Measurements from ENCODE around the gene ASTN2.
"Not testable (repeated sequence)": the region's sequence is repeated elsewhere in the genome, so short reads cannot be mapped to it uniquely, and the experiment has no call there.

ASTN2 gene

DNA sequence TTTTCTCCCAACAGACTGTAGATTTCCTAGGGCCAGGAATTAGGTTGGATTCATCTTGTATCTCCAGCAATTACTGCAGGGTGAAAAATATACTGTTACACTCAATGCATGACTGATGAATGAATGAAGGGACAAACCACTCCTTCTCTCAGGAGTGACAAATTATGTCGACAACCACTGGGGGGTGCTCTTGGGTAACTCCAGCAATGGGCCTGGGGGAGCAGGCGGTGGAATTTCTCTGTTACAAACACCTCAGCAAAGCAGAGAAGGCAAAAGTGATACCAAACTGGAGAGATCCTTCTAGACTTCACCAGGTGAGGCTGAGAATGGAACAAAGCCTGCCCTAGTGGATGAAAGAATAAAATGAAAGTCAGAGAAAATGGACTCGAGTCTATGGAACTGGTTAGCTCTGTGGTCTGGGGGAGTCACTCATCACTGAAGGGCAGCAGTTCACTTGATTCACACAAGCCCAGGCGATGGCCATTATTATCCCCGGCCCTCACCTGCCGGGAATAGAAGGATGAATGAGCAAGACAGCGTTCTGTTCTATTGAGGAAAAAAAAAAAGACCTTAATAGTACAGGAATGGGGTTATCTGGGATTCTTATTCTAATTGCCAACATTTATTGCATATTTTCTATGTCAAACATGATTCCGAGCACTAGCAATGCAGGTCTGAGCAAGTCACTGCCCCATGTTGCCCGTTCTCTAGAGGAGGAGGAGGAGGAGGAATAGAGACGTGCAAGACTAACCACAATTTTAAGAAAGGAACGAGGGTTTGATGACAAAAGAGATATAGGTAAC, 341.1 kb downstream of the ASTN2 start:
- H3K4me1 ChIP-seq (ENCODE audit: control insufficient read depth in 2 of 2, insufficient read depth in 1 of 2, low read depth in 1 of 2, low read length in 2 of 2): peaks cover 0 to 3% of the 10 kb centered on the region in 2 donors
- no peak overlapping the region for H3K27ac ChIP-seq (replicated peaks; ENCODE audit: low read length)
- no peak overlapping the region for H2AFZ ChIP-seq (ENCODE audit: low read length)
- no peak overlapping the region for H4K91ac ChIP-seq (ENCODE audit: low read depth, low read length, poor library complexity)
- no peak overlapping the region for H4K8ac ChIP-seq (ENCODE audit: low read depth, low read length)
- no CpG with 5 or more reads among the region's 11 CpGs for WGBS, 2 donors (ENCODE audit: extremely low coverage in 2 of 2, insufficient read length in 2 of 2, insufficient replicate concordance in 1 of 2)
- DNase-seq (ENCODE audit: low spot score): peak; percentile 44
- no peaks in the 10 kb centered on the region for H3K27me3 ChIP-seq (ENCODE audit: control insufficient read depth in 3 of 3, insufficient read depth in 3 of 3, low read depth in 1 of 3, low read length in 3 of 3)
- H3K4ac ChIP-seq (ENCODE audit: low read length): no peak overlapping the region
- no peak overlapping the region for H3K9ac ChIP-seq (ENCODE audit: low read depth, low read length, poor library complexity)
- H3K9me3 ChIP-seq (replicated peaks in 1 of 2; ENCODE audit: control insufficient read depth in 2 of 2, insufficient read depth in 1 of 2, low read depth in 1 of 2, low read length in 2 of 2): no peaks in the 10 kb centered on the region
- no peak overlapping the region for H3K4me2 ChIP-seq (ENCODE audit: insufficient read depth, low read length, poor library complexity, severe bottlenecking)
- no peak overlapping the region for H3K23ac ChIP-seq (ENCODE audit: low read depth, low read length, poor library complexity)
- H2BK120ac ChIP-seq (ENCODE audit: low read depth, low read length): no peak overlapping the region
- no peak overlapping the region for H2BK12ac ChIP-seq (ENCODE audit: low read length)
- no peak overlapping the region for H3K14ac ChIP-seq (ENCODE audit: low read length)
- H3K36me3 ChIP-seq (replicated peaks in 1 of 2; ENCODE audit: control insufficient read depth in 2 of 2, insufficient read depth in 2 of 2, low read length in 2 of 2): no peaks in the 10 kb centered on the region
- no peak overlapping the region for H3K4me3 ChIP-seq (ENCODE audit: low read length in 2 of 2)
- H2BK15ac ChIP-seq (ENCODE audit: low read length): no peak overlapping the region
- no peaks in the 10 kb centered on the region for H3K79me1 ChIP-seq (ENCODE audit: low read depth, low read length)
- H2AK5ac ChIP-seq (ENCODE audit: low read depth, low read length): no peak overlapping the region
- no peak overlapping the region for H3K18ac ChIP-seq (ENCODE audit: low read length)
- H2BK5ac ChIP-seq (ENCODE audit: low read length): no peak overlapping the region

DNA sequence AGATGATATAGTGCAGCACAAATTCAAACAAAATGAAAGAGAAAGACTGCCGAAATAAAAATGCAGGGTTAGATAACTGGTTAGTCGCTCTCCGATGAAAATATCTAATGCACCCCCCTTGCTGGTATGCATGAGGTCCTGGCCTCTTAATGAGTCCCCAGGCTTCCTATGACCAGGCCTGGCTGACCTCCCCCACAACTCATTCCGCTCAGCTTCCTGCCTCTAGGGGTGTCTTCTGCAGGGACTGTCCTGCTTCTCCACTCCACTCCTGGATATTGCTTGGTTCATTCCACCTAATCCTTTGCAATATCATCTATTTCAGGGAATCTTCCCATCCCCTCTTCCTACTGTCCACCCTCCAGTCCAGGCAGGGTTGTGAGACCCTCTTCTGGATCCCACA, 341.8 kb downstream of the ASTN2 start:
- Histone ChIP-seq H3K9ac (ENCODE audit: low read depth, low read length, poor library complexity) (no peak overlapping the region), H3K36me3 (replicated peaks in 1 of 2; ENCODE audit: control insufficient read depth in 2 of 2, insufficient read depth in 2 of 2, low read length in 2 of 2) (no peaks in the 10 kb centered on the region), H3K79me1 (ENCODE audit: low read depth, low read length) (no peaks in the 10 kb centered on the region), H2BK120ac (ENCODE audit: low read depth, low read length) (no peak overlapping the region), H3K27ac (replicated peaks; ENCODE audit: low read length) (no peak overlapping the region), H3K4ac (ENCODE audit: low read length) (no peak overlapping the region), H3K4me1 (ENCODE audit: control insufficient read depth in 2 of 2, insufficient read depth in 1 of 2, low read depth in 1 of 2, low read length in 2 of 2) (peaks cover 0 to 3% of the 10 kb centered on the region in 2 donors), H3K27me3 (ENCODE audit: control insufficient read depth in 3 of 3, insufficient read depth in 3 of 3, low read depth in 1 of 3, low read length in 3 of 3) (no peaks in the 10 kb centered on the region), H2AK5ac (ENCODE audit: low read depth, low read length) (no peak overlapping the region), H4K8ac (ENCODE audit: low read depth, low read length) (no peak overlapping the region), H3K18ac (ENCODE audit: low read length) (no peak overlapping the region), H3K4me2 (ENCODE audit: insufficient read depth, low read length, poor library complexity, severe bottlenecking) (no peak overlapping the region), H2BK12ac (ENCODE audit: low read length) (no peak overlapping the region), H3K4me3 (ENCODE audit: low read length in 2 of 2) (no peak overlapping the region), H3K9me3 (replicated peaks in 1 of 2; ENCODE audit: control insufficient read depth in 2 of 2, insufficient read depth in 1 of 2, low read depth in 1 of 2, low read length in 2 of 2) (no peaks in the 10 kb centered on the region), H2BK15ac (ENCODE audit: low read length) (no peak overlapping the region), H2BK5ac (ENCODE audit: low read length) (no peak overlapping the region), H3K23ac (ENCODE audit: low read depth, low read length, poor library complexity) (no peak overlapping the region), H4K91ac (ENCODE audit: low read depth, low read length, poor library complexity) (no peak overlapping the region), H2AFZ (ENCODE audit: low read length) (no peak overlapping the region), H3K14ac (ENCODE audit: low read length) (no peak overlapping the region)
- no CpG with 5 or more reads among the region's 4 CpGs for WGBS, 2 donors (ENCODE audit: extremely low coverage in 2 of 2, insufficient read length in 2 of 2, insufficient replicate concordance in 1 of 2)
- DNase-seq (ENCODE audit: low spot score): no peak

DNA sequence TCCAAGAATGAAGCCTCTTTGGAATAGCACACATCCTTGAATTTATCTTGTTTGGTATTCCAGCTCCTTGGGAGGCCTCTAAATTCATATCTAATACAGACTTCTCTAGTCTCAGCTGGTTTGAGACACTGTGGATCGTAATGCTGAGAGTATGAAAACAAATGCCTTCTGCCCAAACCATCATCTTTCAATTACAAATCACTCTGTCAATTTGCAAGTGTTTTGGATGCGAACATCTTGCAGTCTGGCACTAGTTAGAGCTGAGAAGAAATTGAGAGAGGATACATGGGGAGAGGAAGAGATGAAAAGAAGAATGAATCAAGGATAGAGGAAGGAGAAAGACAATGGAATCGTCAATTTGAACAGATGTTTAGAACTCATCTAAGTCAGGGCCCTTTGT, 342.6 kb downstream of the ASTN2 start:
- Histone ChIP-seq H3K27me3 (ENCODE audit: control insufficient read depth in 3 of 3, insufficient read depth in 3 of 3, low read depth in 1 of 3, low read length in 3 of 3) (no peaks in the 10 kb centered on the region), H3K4ac (ENCODE audit: low read length) (no peak overlapping the region), H3K27ac (replicated peaks; ENCODE audit: low read length) (no peak overlapping the region), H4K91ac (ENCODE audit: low read depth, low read length, poor library complexity) (no peak overlapping the region), H2BK12ac (ENCODE audit: low read length) (no peak overlapping the region), H3K14ac (ENCODE audit: low read length) (no peak overlapping the region), H2BK5ac (ENCODE audit: low read length) (no peak overlapping the region), H2AK5ac (ENCODE audit: low read depth, low read length) (no peak overlapping the region), H3K18ac (ENCODE audit: low read length) (no peak overlapping the region), H3K79me1 (ENCODE audit: low read depth, low read length) (no peaks in the 10 kb centered on the region), H2BK120ac (ENCODE audit: low read depth, low read length) (no peak overlapping the region), H4K8ac (ENCODE audit: low read depth, low read length) (no peak overlapping the region), H3K4me2 (ENCODE audit: insufficient read depth, low read length, poor library complexity, severe bottlenecking) (no peak overlapping the region), H2AFZ (ENCODE audit: low read length) (no peak overlapping the region), H3K9ac (ENCODE audit: low read depth, low read length, poor library complexity) (no peak overlapping the region), H3K4me1 (ENCODE audit: control insufficient read depth in 2 of 2, insufficient read depth in 1 of 2, low read depth in 1 of 2, low read length in 2 of 2) (peaks cover 0 to 3% of the 10 kb centered on the region in 2 donors), H2BK15ac (ENCODE audit: low read length) (no peak overlapping the region), H3K4me3 (ENCODE audit: low read length in 2 of 2) (no peak overlapping the region), H3K36me3 (replicated peaks in 1 of 2; ENCODE audit: control insufficient read depth in 2 of 2, insufficient read depth in 2 of 2, low read length in 2 of 2) (no peaks in the 10 kb centered on the region), H3K9me3 (replicated peaks in 1 of 2; ENCODE audit: control insufficient read depth in 2 of 2, insufficient read depth in 1 of 2, low read depth in 1 of 2, low read length in 2 of 2) (no peaks in the 10 kb centered on the region), H3K23ac (ENCODE audit: low read depth, low read length, poor library complexity) (no peak overlapping the region)
- no peak for DNase-seq (ENCODE audit: low spot score)
- no CpG with 5 or more reads among the region's 3 CpGs for WGBS, 2 donors (ENCODE audit: extremely low coverage in 2 of 2, insufficient read length in 2 of 2, insufficient replicate concordance in 1 of 2)

DNA sequence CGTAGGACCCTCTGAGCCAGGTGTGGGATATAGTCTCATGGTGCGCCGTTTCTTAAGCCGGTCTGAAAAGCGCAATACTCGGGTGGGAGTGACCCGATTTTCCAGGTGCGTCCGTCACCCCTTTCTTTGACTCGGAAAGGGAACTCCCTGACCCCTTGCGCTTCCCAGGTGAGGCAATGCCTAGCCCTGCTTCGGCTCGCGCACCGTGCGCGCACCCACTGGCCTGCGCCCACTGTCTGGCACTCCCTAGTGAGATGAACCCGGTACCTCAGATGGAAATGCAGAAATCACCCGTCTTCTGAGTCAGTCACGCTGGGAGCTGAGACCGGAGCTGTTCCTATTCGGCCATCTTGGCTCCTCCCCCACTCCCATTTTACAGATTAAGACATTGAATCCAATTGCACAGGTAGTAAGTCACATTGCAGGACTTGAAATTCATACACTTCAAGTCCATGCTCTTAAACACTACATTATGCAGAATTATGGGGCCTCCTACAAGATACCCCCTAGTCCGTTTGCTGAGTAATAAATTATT, 343.1 kb downstream of the ASTN2 start:
- H3K9ac ChIP-seq (ENCODE audit: low read depth, low read length, poor library complexity); H3K79me1 ChIP-seq (ENCODE audit: low read depth, low read length); H3K23ac ChIP-seq (ENCODE audit: low read depth, low read length, poor library complexity); H4K91ac ChIP-seq (ENCODE audit: low read depth, low read length, poor library complexity); H2BK5ac ChIP-seq (ENCODE audit: low read length); H3K27me3 ChIP-seq (ENCODE audit: control insufficient read depth in 3 of 3, insufficient read depth in 3 of 3, low read depth in 1 of 3, low read length in 3 of 3); H3K9me3 ChIP-seq (replicated peaks in 1 of 2; ENCODE audit: control insufficient read depth in 2 of 2, insufficient read depth in 1 of 2, low read depth in 1 of 2, low read length in 2 of 2); H3K4me3 ChIP-seq (ENCODE audit: low read length in 2 of 2); H2BK120ac ChIP-seq (ENCODE audit: low read depth, low read length); H3K4ac ChIP-seq (ENCODE audit: low read length); H3K14ac ChIP-seq (ENCODE audit: low read length); H3K18ac ChIP-seq (ENCODE audit: low read length); H3K4me2 ChIP-seq (ENCODE audit: insufficient read depth, low read length, poor library complexity, severe bottlenecking); H3K36me3 ChIP-seq (replicated peaks in 1 of 2; ENCODE audit: control insufficient read depth in 2 of 2, insufficient read depth in 2 of 2, low read length in 2 of 2); H4K8ac ChIP-seq (ENCODE audit: low read depth, low read length); H2BK15ac ChIP-seq (ENCODE audit: low read length); DNase-seq (ENCODE audit: low spot score); H2BK12ac ChIP-seq (ENCODE audit: low read length); H3K4me1 ChIP-seq (ENCODE audit: control insufficient read depth in 2 of 2, insufficient read depth in 1 of 2, low read depth in 1 of 2, low read length in 2 of 2); H3K27ac ChIP-seq (replicated peaks; ENCODE audit: low read length); H2AK5ac ChIP-seq (ENCODE audit: low read depth, low read length): not testable (repeated sequence)
- WGBS, 2 donors (ENCODE audit: extremely low coverage in 2 of 2, insufficient read length in 2 of 2, insufficient replicate concordance in 1 of 2): no CpG with 5 or more reads among the region's 24 CpGs
- H2AFZ ChIP-seq (ENCODE audit: low read length): peak overlapping the region; percentile 66
